NCI-H510A treated with DMSO at 0.1 percent for 48 hours (cell line): ENCODE results near the gene APEH.

Experiments used
- DNase-seq: peaks from one replicate; lab custom pipeline; 2025; lab: John Stamatoyannopoulos, UW

Gene APEH

DNA sequence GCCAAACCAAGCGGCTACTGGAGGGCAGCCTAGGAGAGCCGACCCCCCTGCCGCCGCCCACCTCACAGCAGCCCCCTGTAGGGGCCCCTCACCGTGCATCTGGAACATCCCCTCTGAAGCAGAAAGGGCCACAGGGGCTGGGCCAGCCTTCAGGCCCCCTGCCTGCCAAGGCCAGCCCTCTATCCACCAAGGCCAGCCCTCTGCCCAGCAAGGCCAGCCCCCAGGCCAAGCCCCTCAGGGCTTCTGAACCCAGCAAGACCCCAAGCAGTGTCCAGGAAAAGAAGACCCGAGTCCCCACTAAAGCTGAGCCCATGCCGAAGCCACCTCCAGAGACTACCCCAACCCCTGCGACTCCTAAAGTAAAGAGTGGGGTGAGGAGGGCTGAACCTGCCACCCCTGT lies 23.5 kb upstream of the APEH start:
- DNase-seq: no peak

DNA sequence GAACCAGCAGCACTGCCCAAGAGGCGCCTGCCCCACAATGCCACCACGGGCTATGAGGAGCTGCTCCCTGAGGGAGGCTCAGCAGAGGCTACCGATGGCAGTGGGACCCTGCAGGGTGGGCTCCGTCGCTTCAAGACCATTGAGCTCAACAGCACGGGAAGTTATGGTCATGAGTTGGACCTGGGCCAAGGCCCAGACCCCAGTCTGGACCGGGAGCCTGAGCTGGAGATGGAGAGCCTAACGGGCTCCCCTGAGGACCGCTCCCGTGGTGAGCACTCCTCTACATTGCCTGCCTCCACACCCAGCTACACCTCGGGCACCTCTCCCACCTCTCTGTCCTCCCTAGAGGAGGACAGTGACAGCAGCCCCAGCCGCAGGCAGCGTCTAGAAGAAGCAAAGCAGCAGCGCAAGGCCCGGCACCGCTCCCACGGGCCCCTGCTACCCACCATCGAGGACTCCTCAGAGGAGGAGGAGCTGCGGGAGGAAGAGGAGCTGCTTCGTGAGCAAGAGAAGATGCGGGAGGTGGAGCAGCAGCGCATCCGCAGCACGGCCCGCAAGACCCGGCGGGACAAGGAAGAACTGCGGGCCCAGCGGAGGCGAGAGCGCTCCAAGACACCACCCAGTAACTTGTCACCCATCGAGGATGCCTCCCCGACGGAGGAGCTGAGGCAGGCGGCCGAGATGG lies 21.8 kb upstream of the APEH start:
- no peak for DNase-seq

DNA sequence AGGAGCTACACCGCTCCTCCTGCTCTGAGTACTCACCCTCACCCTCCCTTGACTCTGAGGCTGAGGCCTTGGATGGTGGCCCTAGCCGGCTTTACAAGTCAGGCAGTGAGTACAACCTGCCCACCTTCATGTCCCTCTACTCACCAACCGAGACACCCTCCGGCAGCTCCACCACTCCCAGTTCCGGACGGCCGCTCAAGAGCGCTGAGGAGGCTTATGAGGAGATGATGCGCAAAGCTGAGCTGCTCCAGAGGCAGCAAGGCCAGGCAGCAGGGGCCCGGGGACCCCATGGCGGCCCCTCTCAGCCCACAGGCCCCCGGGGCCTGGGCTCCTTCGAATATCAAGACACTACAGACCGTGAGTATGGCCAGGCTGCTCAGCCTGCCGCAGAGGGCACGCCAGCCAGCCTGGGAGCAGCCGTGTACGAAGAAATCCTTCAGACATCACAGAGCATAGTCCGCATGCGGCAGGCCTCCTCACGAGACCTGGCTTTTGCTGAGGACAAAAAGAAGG lies 21.2 kb upstream of the APEH start:
- no peak for DNase-seq

DNA sequence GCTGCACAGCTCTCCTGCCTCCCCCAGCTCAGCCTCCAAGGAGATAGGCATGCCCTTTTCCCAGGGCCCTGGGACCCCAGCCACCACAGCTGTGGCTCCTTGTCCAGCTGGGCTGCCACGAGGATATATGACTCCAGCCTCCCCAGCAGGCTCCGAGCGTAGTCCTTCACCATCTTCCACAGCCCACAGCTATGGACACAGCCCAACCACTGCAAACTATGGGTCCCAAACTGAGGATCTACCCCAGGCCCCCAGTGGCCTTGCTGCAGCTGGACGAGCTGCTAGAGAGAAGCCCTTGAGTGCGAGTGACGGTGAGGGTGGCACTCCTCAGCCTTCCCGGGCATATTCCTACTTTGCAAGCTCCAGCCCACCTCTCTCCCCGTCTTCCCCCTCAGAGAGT lies 20.5 kb upstream of the APEH start:
- DNase-seq: no peak

DNA sequence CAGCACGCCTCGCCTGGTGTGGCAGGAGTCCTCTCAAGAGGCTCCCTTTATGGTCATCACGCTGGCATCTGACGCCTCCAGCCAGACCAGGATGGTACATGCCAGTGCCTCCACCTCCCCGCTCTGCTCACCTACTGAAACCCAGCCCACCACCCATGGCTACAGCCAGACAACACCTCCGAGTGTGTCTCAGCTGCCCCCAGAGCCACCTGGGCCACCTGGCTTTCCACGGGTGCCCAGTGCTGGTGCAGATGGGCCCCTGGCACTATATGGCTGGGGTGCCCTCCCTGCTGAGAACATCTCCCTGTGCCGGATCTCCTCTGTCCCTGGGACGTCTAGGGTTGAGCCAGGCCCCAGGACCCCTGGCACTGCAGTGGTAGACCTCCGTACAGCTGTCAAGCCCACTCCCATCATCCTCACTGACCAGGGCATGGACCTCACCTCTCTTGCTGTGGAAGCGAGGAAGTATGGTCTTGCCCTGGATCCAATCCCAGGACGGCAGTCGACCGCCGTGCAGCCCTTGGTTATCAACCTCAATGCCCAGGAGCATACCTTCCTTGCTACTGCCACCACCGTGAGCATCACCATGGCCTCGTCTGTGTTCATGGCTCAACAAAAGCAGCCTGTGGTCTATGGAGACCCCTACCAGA lies 19.9 kb upstream of the APEH start:
- no peak for DNase-seq

DNA sequence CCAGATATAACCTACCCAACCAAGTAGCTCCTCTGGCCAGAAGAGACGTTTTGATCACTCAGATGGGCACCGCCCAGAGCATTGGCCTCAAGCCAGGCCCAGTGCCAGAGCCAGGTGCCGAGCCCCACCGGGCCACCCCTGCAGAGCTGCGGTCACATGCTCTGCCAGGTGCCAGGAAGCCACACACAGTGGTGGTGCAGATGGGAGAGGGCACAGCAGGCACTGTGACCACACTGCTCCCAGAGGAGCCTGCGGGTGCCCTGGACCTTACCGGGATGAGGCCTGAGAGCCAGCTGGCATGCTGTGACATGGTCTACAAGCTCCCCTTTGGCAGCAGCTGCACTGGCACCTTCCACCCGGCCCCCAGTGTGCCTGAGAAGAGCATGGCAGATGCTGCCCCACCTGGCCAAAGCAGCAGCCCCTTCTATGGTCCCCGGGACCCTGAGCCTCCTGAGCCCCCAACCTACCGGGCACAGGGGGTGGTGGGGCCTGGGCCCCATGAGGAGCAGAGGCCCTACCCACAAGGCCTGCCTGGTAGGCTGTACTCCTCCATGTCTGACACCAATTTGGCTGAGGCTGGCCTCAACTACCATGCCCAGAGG lies 19.1 kb upstream of the APEH start:
- DNase-seq: peak; percentile 44

DNA sequence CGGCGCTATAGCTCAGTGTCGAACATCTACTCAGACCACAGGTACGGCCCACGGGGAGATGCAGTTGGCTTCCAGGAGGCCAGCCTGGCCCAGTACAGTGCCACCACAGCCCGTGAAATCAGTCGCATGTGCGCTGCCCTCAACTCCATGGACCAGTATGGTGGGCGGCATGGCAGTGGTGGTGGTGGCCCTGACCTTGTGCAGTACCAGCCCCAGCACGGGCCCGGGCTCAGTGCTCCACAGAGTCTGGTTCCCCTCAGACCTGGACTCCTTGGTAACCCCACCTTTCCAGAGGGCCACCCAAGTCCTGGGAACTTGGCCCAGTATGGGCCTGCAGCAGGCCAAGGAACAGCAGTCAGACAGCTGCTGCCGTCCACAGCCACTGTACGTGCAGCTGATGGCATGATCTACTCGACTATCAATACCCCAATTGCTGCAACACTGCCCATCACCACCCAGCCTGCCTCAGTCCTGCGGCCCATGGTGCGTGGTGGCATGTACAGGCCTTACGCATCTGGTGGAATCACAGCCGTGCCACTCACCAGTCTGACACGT lies 18.3 kb upstream of the APEH start:
- no peak for DNase-seq

DNA sequence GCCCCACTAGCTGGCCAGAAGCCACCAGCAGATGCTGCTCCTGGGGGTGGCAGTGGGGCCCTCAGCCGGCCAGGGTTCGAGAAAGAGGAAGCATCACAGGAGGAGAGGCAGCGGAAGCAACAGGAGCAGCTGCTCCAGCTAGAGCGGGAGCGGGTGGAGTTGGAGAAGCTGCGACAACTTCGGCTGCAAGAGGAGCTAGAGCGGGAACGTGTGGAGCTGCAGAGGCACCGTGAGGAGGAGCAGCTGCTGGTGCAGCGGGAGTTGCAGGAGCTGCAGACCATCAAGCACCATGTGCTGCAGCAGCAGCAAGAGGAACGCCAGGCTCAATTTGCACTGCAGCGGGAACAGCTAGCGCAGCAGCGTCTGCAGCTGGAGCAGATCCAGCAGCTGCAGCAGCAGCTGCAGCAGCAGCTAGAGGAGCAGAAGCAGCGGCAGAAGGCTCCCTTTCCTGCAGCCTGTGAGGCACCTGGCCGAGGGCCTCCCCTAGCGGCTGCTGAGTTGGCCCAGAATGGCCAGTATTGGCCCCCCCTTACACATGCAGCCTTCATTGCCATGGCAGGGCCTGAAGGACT lies 17.5 kb upstream of the APEH start:
- DNase-seq: no peak

DNA sequence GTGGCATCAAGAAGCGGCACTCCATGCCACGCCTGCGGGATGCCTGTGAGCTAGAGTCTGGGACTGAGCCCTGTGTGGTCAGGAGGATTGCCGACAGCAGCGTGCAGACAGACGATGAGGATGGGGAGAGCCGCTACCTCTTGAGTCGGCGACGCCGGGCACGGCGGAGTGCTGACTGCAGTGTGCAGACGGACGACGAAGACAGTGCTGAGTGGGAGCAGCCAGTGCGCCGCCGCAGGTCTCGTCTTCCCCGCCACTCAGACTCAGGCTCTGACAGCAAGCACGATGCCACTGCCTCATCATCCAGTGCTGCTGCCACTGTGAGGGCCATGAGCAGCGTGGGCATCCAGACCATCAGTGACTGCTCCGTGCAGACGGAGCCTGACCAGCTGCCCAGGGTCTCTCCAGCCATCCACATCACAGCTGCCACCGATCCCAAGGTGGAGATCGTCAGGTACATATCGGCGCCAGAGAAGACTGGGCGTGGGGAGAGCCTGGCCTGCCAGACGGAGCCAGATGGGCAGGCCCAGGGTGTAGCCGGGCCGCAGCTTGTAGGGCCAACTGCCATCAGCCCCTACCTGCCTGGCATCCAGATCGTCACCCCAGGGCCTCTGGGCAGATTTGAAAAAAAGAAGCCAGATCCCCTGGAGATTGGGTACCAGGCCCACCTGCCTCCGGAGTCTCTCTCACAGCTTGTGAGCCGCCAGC lies 16.8 kb upstream of the APEH start:
- no peak for DNase-seq

DNA sequence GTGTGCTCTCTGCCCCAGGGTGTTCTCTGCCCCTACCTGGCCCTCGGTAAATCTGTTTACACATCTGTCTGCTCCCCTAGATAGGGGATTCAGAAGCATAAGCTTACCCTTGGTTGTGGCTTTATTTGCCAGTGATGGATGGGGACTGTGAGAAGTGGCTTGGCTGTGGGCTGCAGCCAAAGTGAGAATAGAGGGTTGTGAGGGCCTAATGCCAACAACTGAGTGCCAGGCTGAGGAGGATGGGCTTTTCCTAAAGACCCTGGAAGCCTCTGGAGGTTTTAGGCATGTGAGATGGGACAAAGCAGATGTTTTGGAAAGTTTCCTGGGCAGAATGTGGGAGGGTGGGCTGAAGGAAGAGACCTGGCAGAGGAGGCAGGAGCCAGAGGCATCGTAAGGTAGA lies 15.4 kb upstream of the APEH start:
- no peak for DNase-seq

DNA sequence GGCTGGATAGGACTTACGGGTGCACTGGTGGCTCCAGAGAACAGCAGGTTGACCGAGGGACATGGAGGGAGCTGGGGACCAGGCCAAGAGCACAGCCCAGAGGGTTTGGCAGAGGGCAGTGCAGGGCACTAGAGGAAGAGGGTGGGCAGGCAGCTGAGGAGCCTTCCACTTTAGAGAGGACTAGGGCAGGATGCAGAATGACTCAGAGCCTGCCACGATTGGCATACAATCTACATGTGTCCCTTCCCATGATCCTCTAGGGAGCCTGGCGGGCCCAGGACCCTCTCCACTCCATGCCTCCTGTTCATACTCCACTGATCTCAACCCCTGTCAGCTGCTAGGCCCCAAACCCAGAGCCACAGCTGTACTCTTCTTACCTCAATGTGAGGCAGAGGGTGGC lies 14.4 kb upstream of the APEH start:
- DNase-seq: no peak

DNA sequence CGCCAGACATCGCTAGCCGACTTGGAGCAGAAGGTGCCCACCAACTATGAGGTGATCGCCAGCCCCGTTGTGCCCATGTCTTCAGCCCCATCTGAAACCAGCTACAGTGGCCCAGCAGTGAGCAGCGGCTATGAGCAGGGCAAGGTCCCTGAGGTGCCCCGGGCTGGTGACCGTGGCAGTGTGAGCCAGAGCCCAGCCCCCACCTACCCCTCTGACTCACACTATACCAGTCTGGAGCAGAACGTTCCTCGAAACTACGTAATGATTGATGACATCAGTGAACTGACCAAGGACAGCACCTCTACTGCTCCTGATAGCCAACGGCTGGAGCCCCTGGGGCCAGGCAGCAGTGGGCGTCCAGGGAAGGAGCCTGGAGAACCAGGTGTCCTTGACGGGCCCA lies 12.9 kb upstream of the APEH start:
- no peak for DNase-seq

DNA sequence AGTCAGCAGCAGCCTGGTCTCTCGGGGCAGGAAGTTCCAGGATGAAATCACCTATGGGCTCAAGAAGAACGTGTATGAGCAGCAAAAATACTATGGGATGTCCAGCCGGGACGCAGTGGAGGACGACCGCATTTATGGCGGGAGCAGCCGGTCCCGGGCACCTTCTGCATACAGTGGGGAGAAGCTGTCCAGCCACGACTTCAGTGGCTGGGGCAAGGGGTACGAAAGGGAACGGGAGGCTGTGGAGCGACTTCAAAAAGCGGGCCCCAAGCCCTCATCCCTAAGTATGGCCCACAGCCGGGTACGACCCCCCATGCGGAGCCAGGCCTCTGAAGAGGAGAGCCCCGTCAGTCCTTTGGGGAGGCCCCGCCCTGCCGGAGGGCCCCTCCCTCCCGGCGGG lies 12.1 kb upstream of the APEH start:
- no peak for DNase-seq

DNA sequence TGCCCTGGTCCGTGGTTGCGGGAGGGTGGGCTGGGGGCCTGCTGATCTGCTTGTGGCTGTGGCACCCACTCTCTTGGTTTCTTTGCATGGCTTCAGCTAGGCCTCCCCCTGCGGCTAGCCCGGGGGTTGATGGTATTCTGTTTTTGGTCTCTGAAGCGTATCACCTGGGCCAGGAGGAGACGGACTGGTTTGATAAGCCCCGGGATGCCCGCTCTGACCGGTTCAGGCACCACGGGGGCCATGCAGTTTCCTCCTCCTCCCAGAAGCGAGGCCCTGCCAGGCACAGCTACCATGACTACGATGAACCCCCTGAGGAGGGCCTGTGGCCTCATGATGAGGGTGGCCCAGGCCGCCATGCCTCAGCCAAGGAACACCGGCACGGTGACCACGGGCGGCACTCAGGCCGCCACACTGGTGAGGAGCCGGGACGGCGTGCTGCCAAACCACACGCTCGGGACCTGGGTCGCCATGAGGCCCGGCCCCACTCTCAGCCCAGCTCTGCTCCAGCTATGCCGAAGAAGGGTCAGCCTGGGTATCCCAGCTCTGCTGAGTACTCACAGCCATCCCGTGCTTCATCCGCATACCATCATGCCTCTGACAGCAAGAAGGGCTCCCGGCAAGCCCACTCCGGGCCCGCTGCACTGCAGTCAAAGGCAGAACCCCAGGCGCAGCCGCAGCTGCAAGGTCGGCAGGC lies 11.3 kb upstream of the APEH start:
- DNase-seq: no peak

DNA sequence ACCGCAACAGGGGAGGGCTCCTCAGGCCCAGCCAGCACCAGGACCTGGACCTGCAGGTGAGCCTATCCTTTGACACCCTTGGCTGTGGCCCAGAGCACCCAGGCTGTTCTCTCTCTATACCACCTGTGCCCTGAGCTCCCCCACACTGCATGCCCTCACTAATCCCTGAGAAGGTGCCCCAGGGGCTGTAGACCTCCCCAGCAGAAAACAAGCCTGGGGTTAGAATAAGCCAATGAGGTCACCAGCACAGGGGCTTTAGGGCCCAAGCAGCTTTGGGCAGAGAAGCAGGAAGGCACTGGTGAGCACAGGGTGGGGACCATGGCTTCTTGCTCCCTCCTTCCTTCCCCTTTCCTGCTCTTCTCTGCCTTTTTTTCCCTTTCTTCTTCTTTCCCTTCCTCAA lies 10.3 kb upstream of the APEH start:
- no peak for DNase-seq

DNA sequence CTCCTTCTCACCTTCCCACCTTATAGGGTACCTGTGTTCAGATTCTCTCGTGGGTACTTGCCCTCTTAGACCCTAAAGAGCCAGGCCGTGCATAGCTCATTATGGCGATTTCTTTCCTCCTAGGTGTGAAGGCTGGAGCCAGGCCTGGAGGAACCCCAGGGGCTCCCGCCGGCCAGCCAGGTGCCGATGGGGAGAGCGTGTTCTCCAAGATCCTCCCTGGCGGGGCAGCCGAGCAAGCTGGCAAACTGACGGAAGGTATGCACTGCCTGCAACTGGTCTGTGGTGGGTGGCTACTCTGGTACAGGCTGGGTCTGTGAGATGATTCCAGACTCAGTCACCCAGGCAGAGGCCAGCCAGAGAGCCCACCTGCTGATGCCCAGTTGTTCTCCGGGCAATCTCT lies 9.9 kb upstream of the APEH start:
- no peak for DNase-seq

DNA sequence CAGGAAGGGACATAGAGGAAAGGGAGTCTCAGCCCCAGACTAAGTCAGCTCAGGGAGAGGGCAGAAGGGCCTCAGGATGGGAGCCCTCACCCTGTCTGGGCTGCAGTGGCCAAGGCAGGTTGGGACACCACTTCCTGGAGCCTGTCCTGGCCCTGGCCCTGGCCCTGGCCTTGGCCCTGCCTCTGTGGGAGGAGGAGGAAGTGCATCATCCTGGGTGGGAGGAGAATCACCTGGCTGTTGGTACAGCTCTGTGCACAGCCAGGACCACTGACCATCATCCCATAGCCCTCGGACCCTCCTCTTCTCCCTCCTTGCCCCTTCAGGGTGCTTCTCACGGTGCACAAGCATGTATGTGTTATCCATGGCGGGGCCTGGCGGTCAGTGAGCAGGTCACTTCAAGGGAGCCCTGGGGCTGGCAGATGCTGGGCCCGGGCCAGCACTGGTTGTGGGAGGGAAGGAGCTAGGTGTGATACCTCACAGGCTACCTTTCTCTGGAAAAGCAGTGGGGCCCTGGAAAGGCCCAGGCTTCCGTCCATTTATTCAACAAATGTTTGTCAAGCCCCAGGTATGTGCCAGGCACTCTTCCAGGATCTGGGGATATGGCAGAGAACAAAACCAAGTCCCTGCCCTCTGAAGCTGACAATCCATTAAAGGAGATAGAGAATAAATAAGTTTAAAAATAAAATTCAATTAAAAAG lies 8.2 kb upstream of the APEH start:
- no peak for DNase-seq

DNA sequence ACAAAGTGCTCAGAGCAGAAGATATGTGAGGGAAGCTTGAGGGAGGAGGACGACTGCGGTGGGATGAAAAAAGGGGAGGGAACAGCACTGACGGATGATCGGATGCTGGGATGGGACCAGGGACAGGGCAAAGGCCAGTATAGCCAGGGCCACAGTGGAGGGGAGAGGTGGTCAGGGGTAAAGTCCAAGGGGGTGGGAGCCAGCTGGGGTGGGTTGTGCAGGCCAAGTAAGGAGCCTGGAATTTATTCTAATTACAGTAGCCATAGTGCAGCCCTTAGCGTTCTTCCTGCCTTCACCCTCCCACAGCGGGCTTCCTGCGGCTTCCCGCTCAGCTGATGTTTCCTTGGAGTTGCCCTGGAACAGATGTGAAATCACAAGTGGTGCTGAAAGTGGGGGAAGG lies 7.6 kb upstream of the APEH start:
- DNase-seq: no peak

DNA sequence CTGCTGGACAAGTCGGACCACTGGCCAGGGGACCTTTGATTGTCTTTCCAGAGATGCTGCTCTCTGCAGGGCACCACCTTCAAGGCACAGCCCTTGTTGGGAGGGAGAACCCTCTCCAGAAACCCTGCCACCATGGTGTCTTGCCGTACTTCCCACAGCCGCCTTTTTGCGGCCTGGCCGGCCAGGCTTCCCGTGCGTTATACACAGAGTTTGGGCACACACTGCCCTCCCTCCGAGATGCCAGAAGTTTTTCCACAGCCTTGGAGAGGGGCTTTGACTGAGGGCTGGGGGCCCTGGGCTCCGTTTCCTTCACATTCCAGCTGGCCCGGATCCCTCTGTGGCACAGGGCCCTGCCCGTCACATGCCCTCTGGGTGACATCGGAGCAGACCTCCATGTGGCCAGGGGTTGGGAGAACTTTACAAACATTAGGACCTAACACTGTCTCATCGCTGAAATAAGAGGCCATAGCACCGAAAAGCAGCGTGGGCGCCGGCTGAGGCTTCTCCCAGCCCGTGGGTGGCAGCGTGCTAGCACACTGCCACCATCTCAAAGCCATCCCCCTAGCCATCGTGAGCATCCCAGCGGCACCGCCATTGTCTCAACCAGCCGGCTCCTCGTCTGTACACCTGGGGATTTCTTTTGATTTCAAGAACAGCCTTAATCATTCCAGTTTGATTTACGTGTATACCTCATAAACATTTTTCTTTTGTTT lies 6.3 kb upstream of the APEH start:
- DNase-seq: no peak

DNA sequence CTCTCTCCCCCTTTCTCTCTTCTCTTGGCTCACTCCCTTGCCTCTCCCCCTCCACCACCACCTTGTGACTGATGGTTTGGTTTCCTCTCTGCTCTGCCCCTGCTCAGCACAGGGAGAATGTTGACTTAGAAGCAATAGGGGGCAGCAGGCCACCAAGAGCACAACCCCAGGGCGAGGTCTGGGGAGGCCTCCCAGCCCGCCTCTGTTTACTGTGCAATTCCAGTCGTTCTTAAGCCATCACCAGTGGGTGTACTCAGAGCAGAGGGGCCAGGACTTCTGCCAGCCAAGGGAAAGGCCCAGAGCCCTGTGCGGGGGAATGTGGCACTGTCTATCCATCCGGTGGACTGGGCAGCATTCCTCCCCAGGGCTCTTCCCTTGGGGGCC lies 5.7 kb upstream of the APEH start:
- DNase-seq: no peak
